SW480 (cell line): Measurements from ENCODE around the gene ARGLU1.

ENCODE experiments used
- DNase-seq: peaks from one replicate; pipeline ENCODE4 v3.0.0-alpha.2; 2016; ENCODE audit warnings: low spot score

ARGLU1 gene

GRCh38 chr13:106499896-106500295 lies 68.0 kb downstream of the ARGLU1 start:
- no peak for DNase-seq

DNA sequence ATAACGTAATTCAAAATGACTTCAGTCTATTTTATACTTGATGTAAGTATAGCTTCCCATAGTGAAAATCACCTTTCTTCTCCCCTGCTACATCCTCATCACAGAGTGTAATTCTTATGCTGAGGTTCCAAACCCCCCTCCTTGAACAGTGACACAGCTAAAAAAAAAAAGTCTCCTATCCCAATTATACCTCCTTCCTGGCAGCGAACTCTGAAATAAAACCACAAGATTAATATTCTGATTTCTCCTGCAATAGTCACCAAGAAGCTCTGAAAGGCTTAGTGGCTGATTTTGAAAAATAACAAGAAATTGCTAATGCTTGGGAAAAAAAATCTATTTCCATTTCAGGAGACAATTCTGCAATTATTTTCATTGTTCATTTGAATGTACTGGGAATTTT lies 68.8 kb downstream of the ARGLU1 start:
- DNase-seq, result no peak

DNA sequence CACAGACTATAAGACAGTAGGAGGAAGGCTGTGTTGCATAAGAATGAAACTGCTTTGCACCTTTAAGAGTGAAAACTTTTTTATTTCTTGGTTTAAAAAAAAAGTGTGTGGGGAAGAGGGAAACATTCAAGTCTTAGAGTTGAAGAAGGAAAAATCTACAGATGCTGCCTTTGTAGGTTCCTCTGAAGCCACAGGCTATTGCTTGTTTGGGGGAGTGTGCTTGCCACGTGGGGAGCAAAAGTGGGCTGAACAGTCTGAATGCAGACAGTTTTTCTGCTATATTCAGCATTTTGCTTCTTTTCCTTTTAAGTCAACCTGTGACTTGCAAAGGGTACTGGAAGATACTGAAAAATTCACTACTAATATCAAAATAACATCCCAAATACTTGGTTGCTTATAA lies 69.4 kb downstream of the ARGLU1 start:
- no peak for DNase-seq

DNA sequence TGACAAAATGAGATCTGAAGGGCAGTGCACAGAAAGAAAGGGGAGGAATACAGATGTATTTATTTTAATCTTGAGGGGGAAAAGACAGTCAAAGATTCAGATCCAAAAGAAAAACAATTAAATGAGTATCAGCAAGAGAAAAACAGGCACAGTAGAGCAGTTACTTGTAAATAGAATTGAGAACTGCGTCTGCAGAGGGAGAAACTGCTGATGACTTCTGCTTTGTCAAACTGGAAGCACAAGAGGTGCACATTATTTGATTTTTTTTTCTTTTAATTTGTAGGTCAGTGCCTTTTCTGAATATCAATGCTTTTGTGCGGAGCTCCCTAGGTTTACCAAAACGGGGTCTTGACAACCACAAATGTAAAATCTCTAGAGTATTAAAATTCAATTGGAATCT lies 69.8 kb downstream of the ARGLU1 start:
- no peak for DNase-seq

DNA sequence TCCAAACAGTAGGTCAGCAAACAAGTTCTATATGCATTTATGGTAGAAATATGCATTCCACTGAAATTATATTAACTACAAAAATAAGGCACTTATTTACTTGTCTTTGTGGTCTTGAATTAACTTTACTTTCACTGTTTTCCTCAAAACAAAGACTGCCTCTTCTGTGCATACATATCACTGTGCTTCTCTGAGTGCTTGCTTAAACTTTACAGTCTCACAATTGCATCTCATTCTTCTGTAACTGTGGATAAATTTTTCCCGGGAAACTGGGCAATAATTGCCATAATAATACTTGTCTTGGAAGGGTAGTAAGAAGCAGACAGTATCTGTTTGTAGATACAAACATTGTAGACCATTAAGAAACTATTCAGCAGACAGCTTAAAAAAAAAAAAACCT lies 70.9 kb downstream of the ARGLU1 start:
- DNase-seq, result no peak

GRCh38 chr13:106496072-106496997 lies 71.6 kb downstream of the ARGLU1 start:
- no peak for DNase-seq

DNA sequence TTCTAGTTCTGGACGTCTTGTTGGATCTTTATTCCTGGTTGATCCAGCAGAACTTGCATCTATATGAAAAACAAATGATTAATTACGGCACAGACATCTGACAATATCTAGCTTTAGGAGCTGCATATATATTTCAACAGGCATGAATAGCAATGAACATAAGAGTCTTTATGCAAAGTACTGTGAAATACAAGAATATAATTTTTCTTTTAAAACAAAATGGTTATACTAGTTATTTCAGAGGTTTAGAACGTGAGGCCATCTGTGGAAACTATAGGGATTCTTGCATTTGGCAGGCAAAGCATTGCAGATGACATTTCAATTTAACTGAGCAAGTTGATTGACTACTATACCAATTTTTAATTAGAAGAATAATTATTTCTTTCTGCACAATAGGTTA lies 73.0 kb downstream of the ARGLU1 start:
- no peak for DNase-seq

- DNase-seq, result no peak
Measured at GRCh38 chr13:106494506-106494905, 73.4 kb downstream of the ARGLU1 start.

GRCh38 chr13:106493533-106494220 lies 74.3 kb downstream of the ARGLU1 start:
- DNase-seq, result no peak

- no peak for DNase-seq
Measured at GRCh38 chr13:106492588-106493475, 75.1 kb downstream of the ARGLU1 start.

- DNase-seq, result no peak
Measured at GRCh38 chr13:106491928-106492587, 75.9 kb downstream of the ARGLU1 start.
